GM19467 (cell line): ENCODE results near the gene MAVS.
"Not testable (repeated sequence)": the region's sequence is repeated elsewhere in the genome, so short reads cannot be mapped to it uniquely, and the experiment has no call there.

Experiments used
- ATAC-seq: cut with Tn5 transposase; IDR thresholded peaks from one replicate; pipeline ENCODE4 v1.9.1; 2021; ENCODE audit warnings: mild to moderate bottlenecking, moderate library complexity; ENCODE audit not compliant: unreplicated experiment

MAVS gene

DNA sequence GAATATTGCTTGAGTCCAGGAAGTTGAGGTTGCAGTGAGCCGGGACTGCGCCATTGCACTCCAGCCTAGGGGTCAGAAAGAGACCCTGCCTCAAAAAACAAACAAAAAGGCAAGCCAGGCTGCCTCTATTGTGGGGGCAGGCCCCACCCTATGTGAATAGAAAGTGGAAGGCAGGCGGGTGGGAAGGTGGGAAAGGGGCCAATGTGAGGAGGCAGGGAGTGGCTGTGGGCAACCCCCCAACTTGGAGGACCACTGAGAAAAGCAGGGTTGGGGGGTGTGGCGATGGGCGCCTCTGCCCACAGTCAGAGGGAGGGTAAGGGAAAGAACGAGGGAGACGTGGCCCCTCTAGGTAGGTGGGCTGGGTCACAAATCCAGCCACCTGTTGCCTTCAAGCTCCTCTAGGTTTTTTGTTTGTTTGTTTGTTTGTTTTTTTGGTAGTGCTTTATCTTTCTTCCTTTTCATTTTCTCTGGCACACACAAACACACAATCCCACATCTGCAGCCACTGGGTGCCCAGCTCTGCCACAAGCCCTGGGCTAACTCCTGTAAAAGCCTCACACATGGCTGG lies 31.6 kb upstream of the MAVS start:
- no peak for ATAC-seq

GRCh38 chr20:3815703-3816315 lies 30.8 kb upstream of the MAVS start:
- ATAC-seq = no peak

DNA sequence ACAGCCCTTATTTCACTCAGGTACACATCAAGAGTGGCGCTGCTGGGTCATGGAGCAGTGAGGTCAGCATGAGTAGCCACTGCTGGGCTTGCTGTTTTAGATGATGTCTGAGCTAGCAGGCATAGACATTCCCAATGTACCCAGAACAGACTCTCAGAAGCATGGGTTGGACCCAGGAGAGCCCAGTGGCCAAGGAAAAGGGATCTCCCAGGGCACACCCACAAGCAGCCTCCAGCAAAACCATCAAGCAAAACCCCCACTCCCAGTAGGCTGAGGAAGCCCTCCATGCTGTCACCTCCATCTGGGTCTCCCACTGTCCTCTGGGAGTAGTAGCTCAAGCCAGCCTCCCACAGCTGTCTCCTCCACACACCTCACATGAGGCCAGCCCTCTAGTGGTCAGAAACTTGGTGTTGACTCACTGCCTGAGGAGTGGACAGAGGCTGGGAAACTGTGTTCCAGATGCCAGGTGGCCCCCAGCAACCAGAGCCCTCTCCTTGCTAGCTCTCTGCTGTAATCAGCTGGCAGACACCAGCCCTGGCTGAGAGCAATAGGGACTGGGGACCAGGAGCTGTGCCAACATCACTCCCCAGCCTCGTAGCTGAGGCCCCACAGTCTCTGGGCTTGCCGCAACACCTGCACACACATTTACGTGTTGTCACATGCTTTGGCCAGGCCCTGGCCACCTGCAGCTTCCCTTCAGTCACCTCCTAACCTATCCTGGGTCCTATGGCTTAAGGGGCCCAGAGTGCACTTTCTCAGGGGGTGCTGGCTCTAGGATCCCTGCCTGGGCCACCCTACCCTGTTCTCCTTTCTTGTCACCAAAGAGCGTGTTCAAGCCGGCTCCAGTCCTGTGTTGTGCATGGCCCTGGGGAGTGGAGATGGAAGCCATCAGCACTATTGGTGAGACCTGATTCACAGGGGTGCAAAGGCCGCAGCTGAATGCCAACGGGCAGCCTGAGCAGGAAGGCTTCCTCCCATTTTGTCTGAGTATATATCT lies 28.2 kb upstream of the MAVS start:
- no peak for ATAC-seq

DNA sequence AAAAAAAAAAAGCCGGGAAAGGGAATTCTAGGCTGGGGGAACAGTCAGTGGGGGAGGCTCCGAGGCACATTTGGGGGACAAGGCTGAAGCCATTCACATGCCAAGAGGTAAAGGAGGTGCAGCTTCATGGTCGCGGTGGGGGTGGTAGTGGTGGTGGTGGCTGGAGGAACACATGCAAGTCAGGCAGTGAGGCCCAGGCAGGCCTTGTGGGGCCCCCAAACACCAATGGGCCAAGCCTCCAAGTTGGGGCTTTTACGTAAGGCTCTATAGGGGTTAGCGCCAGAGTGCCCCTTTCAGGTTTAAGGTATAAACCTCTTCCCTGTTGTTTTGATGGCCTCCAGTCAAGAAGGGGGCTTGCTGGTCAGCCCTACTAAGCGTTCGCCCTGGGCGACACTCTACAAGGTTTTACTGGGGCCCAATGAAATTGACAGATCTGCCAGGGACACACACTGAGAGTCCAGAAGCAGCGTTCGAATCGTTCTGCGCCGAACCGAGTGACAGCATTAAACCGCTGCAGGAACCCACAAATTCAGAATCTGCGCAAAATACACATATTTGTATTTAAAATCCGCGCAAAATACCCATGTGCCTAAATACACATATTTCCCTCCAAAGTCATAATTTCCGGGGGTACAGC lies 27.1 kb upstream of the MAVS start:
- no peak for ATAC-seq

GRCh38 chr20:3820048-3820900 lies 26.4 kb upstream of the MAVS start, which contains the start of gene AP5S1:
AP5S1 (plus strand) TSS chr20:3820547; CDS start chr20:3822118, 1,571 bp downstream.
- ATAC-seq = peak; percentile 81

GRCh38 chr20:3820901-3821727 lies 25.5 kb upstream of the MAVS start:
- ATAC-seq = no peak

- no peak for ATAC-seq
Observed at GRCh38 chr20:3821996-3822395, 24.6 kb upstream of the MAVS start.

DNA sequence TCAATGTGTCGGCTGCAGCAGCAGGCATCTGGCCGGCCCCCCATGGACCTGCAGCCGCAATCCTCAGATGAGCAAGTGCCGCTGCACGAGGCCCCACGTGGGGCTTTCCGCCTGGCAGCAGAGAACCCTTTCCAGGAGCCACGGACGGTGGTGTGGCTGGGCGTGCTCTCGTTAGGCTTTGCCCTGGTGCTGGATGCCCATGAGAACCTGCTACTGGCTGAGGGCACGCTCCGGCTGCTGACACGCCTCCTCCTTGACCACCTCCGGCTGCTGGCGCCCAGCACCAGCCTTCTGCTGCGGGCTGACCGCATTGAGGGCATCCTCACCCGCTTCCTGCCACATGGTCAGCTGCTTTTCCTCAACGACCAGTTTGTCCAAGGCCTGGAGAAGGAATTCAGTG lies 22.8 kb upstream of the MAVS start:
- ATAC-seq = no peak

GRCh38 chr20:3825526-3825925 lies 21.1 kb upstream of the MAVS start:
- ATAC-seq = no peak

DNA sequence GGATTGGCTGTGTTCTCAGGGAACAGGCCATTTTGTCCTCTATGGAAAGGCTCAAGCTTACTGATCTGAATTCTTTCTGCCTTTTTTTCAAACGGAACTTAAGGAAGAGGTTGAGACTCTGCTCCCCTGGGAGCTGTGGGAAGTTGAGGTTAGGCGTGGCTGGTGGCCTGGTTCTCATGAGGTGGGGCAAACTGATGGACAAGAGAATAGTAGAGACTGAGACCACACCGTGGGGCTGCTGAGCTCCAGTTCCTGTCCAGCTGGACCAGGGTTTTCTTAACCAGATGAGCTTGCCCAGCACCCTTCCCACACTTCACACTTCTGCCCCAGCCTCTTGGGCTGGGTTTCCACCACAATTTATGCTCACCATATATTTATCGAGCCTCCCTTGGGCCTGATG lies 20.2 kb upstream of the MAVS start:
- ATAC-seq = no peak

DNA sequence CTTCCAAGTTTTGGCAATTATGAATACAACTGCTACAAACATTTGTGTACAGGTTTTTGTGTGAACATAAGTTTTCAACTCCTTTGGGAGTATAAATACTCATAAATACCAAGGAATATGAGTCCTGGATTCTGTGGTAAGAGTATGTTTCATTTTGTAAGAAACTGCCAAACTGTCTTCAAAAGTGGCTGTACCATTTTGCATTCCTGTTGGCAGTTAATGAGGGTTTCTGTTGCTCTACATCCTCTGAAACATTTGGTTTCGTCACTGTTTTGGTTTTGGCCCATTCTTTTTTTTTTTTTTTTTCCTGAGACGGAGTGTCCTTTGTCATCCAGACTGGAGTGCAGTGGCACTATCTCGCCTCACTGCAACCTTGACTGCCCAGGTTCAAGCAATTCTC lies 17.8 kb upstream of the MAVS start:
- no peak for ATAC-seq

DNA sequence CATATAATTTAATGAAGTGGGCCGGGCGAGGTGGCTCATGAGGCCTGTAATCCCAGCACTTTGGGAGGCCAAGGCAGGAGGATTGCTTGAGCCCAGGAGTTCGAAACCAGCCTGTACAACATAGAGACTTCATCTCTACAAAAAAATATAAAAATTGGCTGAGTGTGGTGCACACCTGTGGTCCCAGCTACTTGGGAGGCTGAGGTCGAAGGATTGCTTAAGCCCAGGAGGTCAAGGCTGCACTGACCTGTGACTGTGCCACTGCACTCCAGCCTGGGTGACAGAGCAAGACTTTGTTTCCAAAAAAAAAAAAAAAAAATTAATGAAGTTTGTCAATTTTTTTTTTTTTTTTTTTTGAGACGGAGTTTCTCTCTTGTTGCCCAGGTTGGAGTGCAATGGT lies 16.7 kb upstream of the MAVS start:
- ATAC-seq = not testable (repeated sequence)

DNA sequence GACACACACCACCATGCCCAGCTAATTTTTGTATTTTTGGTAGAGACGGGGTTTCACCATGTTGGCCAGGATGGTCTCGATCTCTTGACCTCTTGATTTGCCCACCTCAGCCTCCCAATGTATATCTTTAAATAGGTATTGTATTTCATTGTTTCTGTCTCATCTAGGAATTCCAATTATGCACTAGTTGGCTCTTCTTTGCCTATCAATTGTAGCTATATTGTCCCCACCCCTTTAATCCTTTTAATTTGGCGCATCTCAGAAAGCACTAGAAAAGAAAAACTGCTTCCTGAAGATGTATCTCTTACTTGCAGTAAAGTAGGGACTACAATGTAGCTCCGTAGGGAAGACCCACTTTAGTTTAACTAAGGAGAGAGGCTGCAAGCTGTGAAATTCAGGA lies 10.5 kb upstream of the MAVS start:
- ATAC-seq = no peak

DNA sequence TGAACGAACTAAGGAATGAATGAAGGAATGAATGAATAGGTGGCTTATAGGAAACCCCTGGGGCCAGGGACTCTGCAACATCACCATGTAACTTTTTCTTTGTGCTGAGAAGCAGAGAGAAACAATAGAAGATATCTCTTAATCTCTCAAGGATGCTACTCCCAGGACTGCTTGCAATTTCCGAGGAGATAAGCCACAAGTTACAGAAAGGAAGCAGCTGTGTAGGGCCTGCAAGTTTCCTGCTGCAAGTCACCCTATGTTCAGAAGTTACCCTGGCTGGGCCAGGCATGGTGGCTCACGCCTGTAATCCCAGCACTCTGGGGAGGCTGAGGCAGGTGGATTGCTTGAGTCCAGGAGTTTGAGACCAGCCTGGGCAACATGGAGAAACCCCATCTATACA lies 7.3 kb upstream of the MAVS start:
- ATAC-seq = no peak

GRCh38 chr20:3840201-3840600 lies 6.4 kb upstream of the MAVS start:
- ATAC-seq = not testable (repeated sequence)

- ATAC-seq = no peak
Observed at GRCh38 chr20:3842348-3842930, 4.2 kb upstream of the MAVS start.

- no peak for ATAC-seq
Observed at GRCh38 chr20:3843490-3843889, 3.1 kb upstream of the MAVS start.

- not testable (repeated sequence) for ATAC-seq
Observed at GRCh38 chr20:3843990-3844619, 2.5 kb upstream of the MAVS start.

DNA sequence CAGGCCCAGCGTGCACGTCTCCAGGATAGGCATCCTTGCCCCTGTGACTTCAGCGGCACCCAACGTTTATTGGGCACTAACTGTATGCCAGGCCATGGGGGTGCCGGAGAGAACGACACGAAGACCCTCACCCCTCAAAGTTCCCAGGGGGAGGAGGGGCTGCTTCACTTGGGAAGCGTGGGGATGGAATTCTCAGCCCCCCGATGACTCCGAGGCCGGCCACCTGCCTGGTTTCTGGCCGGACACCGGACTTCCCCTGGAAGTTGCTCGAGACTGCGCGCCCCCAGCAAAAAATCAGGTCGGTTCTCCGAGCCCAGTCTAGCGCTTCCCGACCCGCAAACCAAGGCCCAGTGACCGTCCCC lies 275 bp upstream of the MAVS start:
- ATAC-seq = no peak
